HL-60 (cell line): ENCODE data around the gene TMEM41A.

Experiments
- DNase-seq, 2 experiments: peaks; one replicate each; pipeline ENCODE4 v3.0.0-alpha.2; 2010 to 2020; ENCODE audit warnings: low read depth in 1 of 2, low spot score in 1 of 2
- H3K27ac ChIP-seq: fragments of 250-450 bp; sonication (Bioruptor Pico); replicated peaks from 2 replicates; pipeline ENCODE4 v1.5.1; 2020; ENCODE audit warnings: mild to moderate bottlenecking, moderate library complexity
- H3K27me3 ChIP-seq: fragments of 250-450 bp; sonication (Bioruptor Pico); 2 replicates; pipeline ENCODE4 v1.5.1; 2021; ENCODE audit warnings: mild to moderate bottlenecking, moderate library complexity; ENCODE audit not compliant: insufficient read depth, poor library complexity, severe bottlenecking
- H3K4me3 ChIP-seq: replicated peaks from 2 replicates; pipeline ENCODE4 v1.5.1; 2011; ENCODE audit warnings: mild to moderate bottlenecking, control low read depth, low read length; ENCODE audit not compliant: insufficient read depth
- CTCF ChIP-seq: IDR thresholded peaks from one replicate; pipeline ENCODE4 v1.5.1; 2011; ENCODE audit warnings: low read length, control low read depth, inconsistent platforms; ENCODE audit not compliant: insufficient read depth
- GABPA ChIP-seq: IDR thresholded peaks from 2 replicates; pipeline ENCODE4 v1.6.1; 2012; ENCODE audit warnings: low read depth
- POLR2AphosphoS5 ChIP-seq: IDR thresholded peaks from 2 replicates; pipeline ENCODE4 v1.6.1; 2012; ENCODE audit warnings: low read depth
- REST ChIP-seq: IDR thresholded peaks from 2 replicates; pipeline ENCODE4 v1.6.1; 2012; ENCODE audit warnings: low read depth; ENCODE audit not compliant: insufficient replicate concordance
- SPI1 ChIP-seq: IDR thresholded peaks from 2 replicates; pipeline ENCODE4 v1.6.1; 2012; ENCODE audit warnings: low read depth, mild to moderate bottlenecking, borderline replicate concordance

The TMEM41A gene

GRCh38 chr3:185526349-185526951, 27.6 kb upstream of the TMEM41A start:
- no peak for TF ChIP-seq GABPA
- TF ChIP-seq CTCF: no peak
- no peak for TF ChIP-seq SPI1
- no peak for TF ChIP-seq REST
- TF ChIP-seq POLR2AphosphoS5: no peak
- H3K27me3 ChIP-seq: no peaks in the 10 kb centered on the region
- DNase-seq: no peak

GRCh38 chr3:185521349-185522138, 22.7 kb upstream of the TMEM41A start:
- TF ChIP-seq REST: no peak
- TF ChIP-seq SPI1: no peak
- TF ChIP-seq POLR2AphosphoS5: no peak
- TF ChIP-seq GABPA: no peak
- TF ChIP-seq CTCF: no peak
- no peak overlapping the region for H3K27ac ChIP-seq
- DNase-seq: no peak
- H3K27me3 ChIP-seq: no peaks in the 10 kb centered on the region
- H3K4me3 ChIP-seq: no peak overlapping the region

More at GRCh38 chr3:185526349-185526951, 27.6 kb upstream of the TMEM41A start:
- no peak overlapping the region for H3K4me3 ChIP-seq
- H3K27ac ChIP-seq: no peak overlapping the region

- peaks cover 2% of the 10 kb centered on the region for H3K27me3 ChIP-seq
- no peak for TF ChIP-seq GABPA
- no peak overlapping the region for H3K4me3 ChIP-seq
- H3K27ac ChIP-seq: no peak overlapping the region
- no peak for DNase-seq
Measured at GRCh38 chr3:185519021-185519420, 20.2 kb upstream of the TMEM41A start.

- Histone ChIP-seq H3K27ac (no peak overlapping the region), H3K4me3 (no peak overlapping the region), H3K27me3 (peaks cover 2% of the 10 kb centered on the region)
- DNase-seq: no peak
- TF ChIP-seq CTCF: no peak
- no peak for TF ChIP-seq REST
- TF ChIP-seq GABPA: no peak
- TF ChIP-seq SPI1: no peak
- TF ChIP-seq POLR2AphosphoS5: no peak
Measured at GRCh38 chr3:185517387-185518130, 18.7 kb upstream of the TMEM41A start.
